ENCODE results near the gene GOLT1B.

Gene GOLT1B

GRCh38 chr12:21546716-21547115, 45.1 kb downstream of the GOLT1B start:
- ATAC-seq (ENCODE audit: insufficient read depth, low read depth): no peak

GRCh38 chr12:21547437-21547836, 45.8 kb downstream of the GOLT1B start:
- H3K9me3 ChIP-seq (ENCODE audit: insufficient read depth, low read length, severe bottlenecking): no peaks in the 10 kb centered on the region
- H2AFZ ChIP-seq (ENCODE audit: low read depth, low read length): no peak overlapping the region
- no peak overlapping the region for H3K9ac ChIP-seq (ENCODE audit: low read depth, low read length)
- ATAC-seq (ENCODE audit: insufficient read depth, low read depth): no peak
- H3K27ac ChIP-seq (ENCODE audit: low read length): no peak overlapping the region
- H3K27me3 ChIP-seq (ENCODE audit: insufficient read depth, low read length, poor library complexity): peaks cover 8% of the 10 kb centered on the region
- no peaks in the 10 kb centered on the region for H3K79me2 ChIP-seq (ENCODE audit: insufficient read depth, low read length)
- no peak for DNase-seq
- H3K4me2 ChIP-seq (ENCODE audit: insufficient read depth, low read length): no peak overlapping the region
- TF ChIP-seq EZH2 (IDR thresholded peaks at IDR 0.05; ENCODE audit: borderline replicate concordance, low read depth, low read length, severe bottlenecking): no peak
- TF ChIP-seq CTCF (IDR thresholded peaks at IDR 0.05; ENCODE audit: borderline replicate concordance, extremely low read depth, low read length, poor library complexity, severe bottlenecking): no peak
- no peaks in the 10 kb centered on the region for H3K36me3 ChIP-seq (ENCODE audit: insufficient read depth, low read length)
- H3K4me3 ChIP-seq (ENCODE audit: low read depth in 1 of 2, low read length in 2 of 2): no peak overlapping the region
- no peaks in the 10 kb centered on the region for H4K20me1 ChIP-seq (ENCODE audit: insufficient read depth, low read length)
- H3K4me1 ChIP-seq (ENCODE audit: insufficient read depth, low read length): no peaks in the 10 kb centered on the region

More at GRCh38 chr12:21546716-21547115, 45.1 kb downstream of the GOLT1B start:
- no peak for DNase-seq
- H3K4me2 ChIP-seq (ENCODE audit: insufficient read depth, low read length): no peak overlapping the region
- TF ChIP-seq CTCF (IDR thresholded peaks at IDR 0.05; ENCODE audit: borderline replicate concordance, extremely low read depth, low read length, poor library complexity, severe bottlenecking) (no peak), EZH2 (IDR thresholded peaks at IDR 0.05; ENCODE audit: borderline replicate concordance, low read depth, low read length, severe bottlenecking) (no peak)
- H3K27me3 ChIP-seq (ENCODE audit: insufficient read depth, low read length, poor library complexity): peaks cover 10% of the 10 kb centered on the region
- H3K9ac ChIP-seq (ENCODE audit: low read depth, low read length): no peak overlapping the region
- H3K79me2 ChIP-seq (ENCODE audit: insufficient read depth, low read length): no peaks in the 10 kb centered on the region
- H3K9me3 ChIP-seq (ENCODE audit: insufficient read depth, low read length, severe bottlenecking): no peaks in the 10 kb centered on the region
- H3K4me3 ChIP-seq (ENCODE audit: low read depth in 1 of 2, low read length in 2 of 2): no peak overlapping the region
- H3K4me1 ChIP-seq (ENCODE audit: insufficient read depth, low read length): no peaks in the 10 kb centered on the region
- H4K20me1 ChIP-seq (ENCODE audit: insufficient read depth, low read length): no peaks in the 10 kb centered on the region
- no peaks in the 10 kb centered on the region for H3K36me3 ChIP-seq (ENCODE audit: insufficient read depth, low read length)
- H2AFZ ChIP-seq (ENCODE audit: low read depth, low read length): no peak overlapping the region
- H3K27ac ChIP-seq (ENCODE audit: low read length): no peak overlapping the region

GRCh38 chr12:21551841-21552465, 50.4 kb downstream of the GOLT1B start:
- Histone ChIP-seq H3K9me3 (ENCODE audit: insufficient read depth, low read length, severe bottlenecking) (no peaks in the 10 kb centered on the region), H3K27ac (ENCODE audit: low read length) (no peak overlapping the region), H3K4me2 (ENCODE audit: insufficient read depth, low read length) (no peak overlapping the region), H3K36me3 (ENCODE audit: insufficient read depth, low read length) (no peaks in the 10 kb centered on the region), H3K4me1 (ENCODE audit: insufficient read depth, low read length) (no peaks in the 10 kb centered on the region), H3K4me3 (ENCODE audit: low read depth in 1 of 2, low read length in 2 of 2) (no peak overlapping the region), H3K79me2 (ENCODE audit: insufficient read depth, low read length) (no peaks in the 10 kb centered on the region), H3K27me3 (ENCODE audit: insufficient read depth, low read length, poor library complexity) (peaks cover under 1% of the 10 kb centered on the region), H4K20me1 (ENCODE audit: insufficient read depth, low read length) (no peaks in the 10 kb centered on the region), H2AFZ (ENCODE audit: low read depth, low read length) (no peak overlapping the region), H3K9ac (ENCODE audit: low read depth, low read length) (no peak overlapping the region)
- ATAC-seq (ENCODE audit: insufficient read depth, low read depth) (no peak), DNase-seq (no peak)
- no peak for TF ChIP-seq EZH2 (IDR thresholded peaks at IDR 0.05; ENCODE audit: borderline replicate concordance, low read depth, low read length, severe bottlenecking)
- no peak for TF ChIP-seq CTCF (IDR thresholded peaks at IDR 0.05; ENCODE audit: borderline replicate concordance, extremely low read depth, low read length, poor library complexity, severe bottlenecking)

Measured in DND-41 (cell line).